Iris pigment epithelial cell (primary cell): ENCODE data around the gene PIGB.
A peak's percentile ranks its signal among the peaks of the same experiment; 100 is the strongest.
"Not testable (repeated sequence)": the region's sequence is repeated elsewhere in the genome, so short reads cannot be mapped to it uniquely, and the experiment has no call there.

Source experiments
- DNase-seq: peaks from one replicate; pipeline ENCODE4 v3.0.0-alpha.2; 2011; ENCODE audit warnings: low read depth

Gene PIGB

DNA sequence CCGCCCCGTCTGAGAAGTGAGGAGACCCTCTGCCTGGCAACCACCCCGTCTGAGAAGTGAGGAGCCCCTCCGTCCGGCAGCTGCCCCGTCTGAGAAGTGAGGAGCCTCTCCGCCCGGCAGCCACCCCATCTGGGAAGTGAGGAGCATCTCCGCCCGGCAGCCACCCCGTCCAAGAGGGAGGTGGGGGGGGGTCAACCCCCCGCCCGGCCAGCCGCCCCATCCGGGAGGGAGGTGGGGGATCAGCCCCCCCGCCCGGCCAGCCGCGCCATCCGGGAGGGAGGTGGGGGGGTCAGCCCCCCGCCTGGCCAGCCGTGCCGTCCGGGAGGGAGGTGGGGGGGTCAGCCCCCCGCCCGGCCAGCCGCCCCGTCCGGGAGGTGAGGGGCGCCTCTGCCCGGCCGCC, 16.2 kb upstream of the PIGB start:
- not testable (repeated sequence) for DNase-seq

DNA sequence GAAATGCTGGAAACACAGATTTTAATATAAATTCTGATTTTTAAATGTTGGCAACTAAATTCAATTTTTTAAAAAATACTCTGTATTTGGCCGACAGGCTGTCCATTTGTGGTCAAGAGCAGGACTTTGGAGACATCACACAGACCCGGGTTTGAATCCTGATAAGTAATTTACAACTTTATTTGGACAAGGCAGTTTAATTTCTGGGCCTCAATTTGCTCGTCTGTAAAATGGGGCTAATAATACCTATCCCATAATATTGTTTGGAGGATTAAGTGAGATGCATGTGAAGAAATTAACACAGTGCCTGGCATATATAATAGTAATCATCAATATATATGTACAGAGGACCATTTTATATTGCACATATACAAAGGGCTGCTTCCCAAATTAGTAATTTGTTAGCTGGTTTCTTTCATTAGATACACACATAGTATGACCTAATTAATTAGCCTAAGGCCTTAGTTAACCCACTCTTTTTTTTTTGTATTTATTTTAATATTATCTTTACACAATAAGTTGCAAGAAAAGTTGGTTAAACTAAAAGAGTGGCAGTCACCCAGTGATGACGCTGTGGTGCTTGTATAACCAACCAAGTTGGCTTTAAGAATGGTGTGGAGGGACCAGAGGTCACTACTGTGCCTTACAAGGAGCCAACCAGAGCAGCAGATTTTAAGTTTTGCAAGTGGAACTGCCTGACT, 665 bp downstream of the PIGB start:
- DNase-seq: peak; percentile 11

DNA sequence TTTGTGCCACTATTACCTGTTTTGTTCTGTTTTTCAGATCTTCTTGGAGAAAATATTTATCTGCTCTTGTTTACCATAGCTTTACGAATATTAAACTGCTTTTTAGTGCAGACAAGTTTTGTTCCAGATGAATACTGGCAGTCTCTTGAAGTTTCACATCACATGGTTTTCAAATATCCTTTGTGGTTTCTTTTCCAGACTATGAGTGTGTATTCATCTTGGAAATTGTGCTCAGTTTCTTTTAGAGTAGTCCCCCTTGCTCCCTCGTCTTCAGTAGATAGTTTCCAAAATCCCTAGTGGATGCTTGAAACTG, 1.2 kb downstream of the PIGB start:
- peak; percentile 19 for DNase-seq

DNA sequence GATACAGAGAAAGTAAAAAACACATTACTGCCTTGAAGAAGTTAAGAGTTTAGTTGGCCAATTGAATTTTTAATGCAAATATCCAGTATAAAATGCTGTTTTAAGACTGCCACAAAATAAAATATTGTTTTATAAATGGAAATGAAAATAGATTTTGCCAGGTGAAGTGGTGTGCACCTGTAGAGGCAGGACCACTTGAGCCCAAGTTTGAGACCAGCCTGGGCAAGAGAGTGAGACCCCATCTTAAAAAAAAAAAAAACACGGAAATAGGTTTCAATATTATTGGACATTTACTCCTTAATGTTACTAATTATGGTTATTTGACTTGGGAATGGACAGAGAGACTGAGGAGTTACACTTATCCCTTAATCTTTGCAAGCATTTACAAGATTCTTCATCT, 1.9 kb downstream of the PIGB start:
- no peak for DNase-seq

DNA sequence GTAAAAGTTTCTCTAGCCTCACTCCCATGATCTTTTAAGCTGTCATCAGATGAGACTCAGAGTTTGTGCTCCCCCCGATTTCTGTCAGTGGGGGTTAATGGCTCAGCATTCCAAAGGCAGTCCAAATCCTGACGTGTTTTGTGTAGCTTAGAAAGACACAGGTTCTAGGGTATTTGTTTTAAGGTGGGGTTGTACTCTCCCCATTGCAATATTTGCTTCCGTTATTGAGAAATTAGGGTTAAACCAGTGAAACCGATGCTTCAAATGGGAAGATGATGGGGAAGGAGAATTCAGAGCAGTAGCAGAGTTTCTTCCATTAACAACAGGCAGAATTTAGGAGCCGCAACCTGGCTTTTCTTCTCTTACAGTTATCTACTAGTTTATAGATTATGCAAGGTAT, 3.4 kb downstream of the PIGB start:
- no peak for DNase-seq

DNA sequence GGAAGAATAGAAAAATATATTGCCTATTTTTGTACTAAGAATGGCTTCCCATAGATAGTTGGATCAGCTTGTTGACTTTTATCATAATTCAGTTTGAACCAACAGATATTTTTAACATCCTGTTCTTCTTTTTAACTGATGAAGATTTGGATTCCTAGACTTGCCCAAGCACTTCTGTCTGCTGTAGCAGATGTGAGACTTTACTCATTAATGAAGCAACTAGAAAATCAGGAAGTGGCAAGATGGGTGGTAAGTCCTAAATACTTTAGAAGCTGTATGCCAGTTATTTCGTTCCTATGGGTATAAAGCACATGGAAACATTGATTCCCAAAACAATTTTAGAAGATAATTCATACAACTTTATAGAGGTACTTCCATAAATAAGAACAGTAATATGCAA, 8.4 kb downstream of the PIGB start:
- no peak for DNase-seq

DNA sequence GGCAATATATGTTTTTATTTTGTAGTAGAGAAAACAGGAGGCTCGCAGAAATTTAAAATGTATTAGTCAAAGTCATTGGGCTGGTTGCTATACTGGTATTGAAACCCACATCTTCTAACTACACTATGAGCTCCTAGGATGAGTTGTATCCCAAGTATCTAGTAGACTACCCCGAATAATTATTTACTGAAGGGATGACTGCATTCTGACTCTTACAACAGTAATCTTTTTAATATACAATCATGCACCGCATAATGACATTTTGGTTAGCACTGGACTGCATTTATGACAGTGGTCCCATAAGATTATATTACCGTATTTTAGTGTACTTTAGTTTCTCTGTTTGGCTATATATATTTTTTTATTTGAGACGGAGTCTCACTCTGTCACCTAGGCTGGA, 15.3 kb downstream of the PIGB start:
- no peak for DNase-seq

DNA sequence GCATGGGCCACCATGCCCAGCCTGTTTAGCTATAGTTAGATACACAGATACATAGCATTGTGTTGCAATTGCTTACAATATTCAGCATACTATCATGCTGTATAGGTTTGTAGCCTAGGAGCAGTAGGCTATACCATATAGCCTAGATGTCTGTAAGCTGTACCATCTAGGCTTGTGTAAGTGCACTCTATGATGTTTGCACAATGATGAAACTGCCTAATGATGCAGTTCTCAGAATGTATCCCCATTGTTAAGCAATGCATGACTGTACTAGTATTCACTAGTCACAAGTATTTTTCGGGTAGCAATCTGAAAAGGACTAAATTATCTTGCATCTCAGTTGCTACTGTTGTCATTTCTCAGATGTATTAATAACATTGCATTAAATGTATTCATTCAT, 16.0 kb downstream of the PIGB start:
- peak; percentile 41 for DNase-seq

DNA sequence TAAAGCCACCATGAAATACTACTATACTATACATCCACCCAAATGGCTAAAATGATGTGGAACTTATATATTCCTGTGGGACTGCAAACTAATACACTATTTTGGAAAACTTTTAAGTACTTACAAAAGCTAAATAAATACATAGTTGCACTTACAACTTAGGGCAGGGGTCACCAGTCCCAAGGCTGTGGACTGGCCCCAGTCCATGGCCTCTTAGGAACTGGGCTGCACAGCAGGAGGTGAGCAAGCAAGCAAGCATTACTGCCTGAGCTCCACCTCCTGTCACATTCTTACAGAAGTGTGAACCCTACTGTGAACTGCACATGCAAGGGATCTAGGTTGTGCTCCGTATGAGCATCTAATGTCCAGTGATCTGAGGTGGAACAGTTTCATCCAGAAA, 18.1 kb downstream of the PIGB start:
- no peak for DNase-seq

DNA sequence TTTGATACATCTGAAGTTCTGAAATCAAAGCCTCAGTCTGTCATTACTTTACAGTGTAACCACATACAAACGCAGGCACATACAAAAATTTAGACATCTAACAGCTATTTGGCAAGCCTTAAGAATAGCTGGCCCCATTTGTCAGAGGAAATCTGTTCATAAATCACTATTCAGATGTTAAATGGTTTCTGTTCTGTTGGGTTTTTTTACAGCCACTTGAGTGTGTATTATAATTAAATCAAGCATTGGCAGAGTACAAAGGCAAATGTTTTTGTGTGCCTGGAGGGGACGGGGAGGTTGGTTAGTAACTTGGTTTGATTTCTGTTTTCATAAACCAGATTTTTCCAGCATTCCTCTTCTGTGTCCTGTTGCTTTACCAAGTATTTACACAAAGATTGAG, 24.1 kb downstream of the PIGB start:
- no peak for DNase-seq

DNA sequence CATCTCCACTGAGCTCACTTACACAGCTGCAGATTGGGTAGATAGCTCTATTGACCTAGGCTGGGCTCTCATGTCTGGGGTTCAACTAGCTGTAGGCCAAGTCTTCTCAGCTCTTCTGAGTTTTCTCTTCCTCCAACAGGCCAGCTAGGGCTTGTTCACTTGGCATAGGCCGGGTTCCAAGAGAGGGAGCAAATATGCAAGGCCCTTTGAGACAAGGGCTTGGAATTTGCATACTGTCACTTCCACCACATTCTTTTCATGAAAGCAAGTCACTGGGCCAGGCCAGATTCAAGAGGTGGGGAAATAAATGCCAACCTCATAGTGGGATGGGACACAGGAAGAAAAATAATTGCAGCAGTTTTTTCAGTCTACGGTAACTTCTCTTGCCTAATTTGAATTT, 25.2 kb downstream of the PIGB start:
- no peak for DNase-seq

DNA sequence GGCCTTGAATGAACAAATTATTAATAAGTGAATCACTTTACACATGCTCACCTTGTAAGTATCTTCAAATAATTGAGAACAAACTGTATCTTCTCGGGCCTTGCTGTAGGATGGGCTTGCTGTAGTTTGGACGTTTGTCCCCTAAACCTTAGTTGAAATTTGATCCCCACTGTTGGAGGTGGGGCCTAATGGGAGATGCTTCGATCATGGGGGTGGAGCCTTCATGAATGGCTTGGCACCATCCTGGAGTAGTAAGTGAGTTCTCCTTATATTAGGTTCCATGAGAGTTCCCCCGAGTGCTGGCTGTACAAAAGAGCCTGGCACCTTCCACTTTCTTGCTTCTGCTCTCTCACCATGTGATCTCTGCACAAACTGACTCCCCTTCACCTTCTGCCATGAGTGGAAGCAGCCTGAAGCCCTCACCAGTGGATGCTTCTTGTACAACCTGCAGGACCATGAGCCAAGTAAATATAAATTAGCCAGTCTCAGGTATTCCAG, 29.3 kb downstream of the PIGB start:
- DNase-seq: no peak

DNA sequence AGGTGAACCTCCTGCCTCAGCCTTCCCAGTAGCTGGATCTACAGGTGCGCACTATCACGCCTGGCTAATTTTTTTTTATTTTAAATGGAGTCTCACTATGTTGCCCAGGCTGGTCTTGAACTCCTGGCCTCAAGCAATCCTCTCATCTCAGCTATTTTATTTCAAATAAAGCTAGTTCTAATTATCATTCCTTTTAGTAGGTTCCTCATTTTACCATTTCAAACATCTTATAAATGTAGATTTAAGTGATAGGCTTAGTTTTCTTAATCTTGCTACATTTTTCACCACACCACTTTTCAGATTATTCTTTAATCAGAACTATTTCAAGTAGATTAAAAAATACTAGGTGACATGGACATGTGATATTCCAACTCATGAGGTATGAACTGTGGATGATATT, 30.3 kb downstream of the PIGB start:
- no peak for DNase-seq

DNA sequence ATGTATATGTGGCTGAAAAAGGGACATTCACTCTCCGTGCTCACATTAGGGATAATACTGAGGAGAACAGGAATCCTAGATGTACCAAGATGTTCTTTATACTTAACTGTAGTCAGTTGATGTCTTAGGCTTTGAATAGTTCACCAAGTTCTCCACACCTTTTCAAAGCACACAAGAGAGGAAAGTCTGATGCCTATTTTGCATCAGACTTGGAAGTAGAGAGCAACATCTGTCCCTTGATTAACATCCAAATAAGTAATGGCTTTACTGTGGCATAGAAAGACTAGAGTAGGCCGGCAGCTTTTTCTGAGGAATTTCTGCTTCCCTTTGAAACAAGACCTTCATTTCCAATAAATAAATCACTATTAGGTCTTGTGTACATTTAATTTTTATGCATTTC, 34.0 kb downstream of the PIGB start:
- no peak for DNase-seq

DNA sequence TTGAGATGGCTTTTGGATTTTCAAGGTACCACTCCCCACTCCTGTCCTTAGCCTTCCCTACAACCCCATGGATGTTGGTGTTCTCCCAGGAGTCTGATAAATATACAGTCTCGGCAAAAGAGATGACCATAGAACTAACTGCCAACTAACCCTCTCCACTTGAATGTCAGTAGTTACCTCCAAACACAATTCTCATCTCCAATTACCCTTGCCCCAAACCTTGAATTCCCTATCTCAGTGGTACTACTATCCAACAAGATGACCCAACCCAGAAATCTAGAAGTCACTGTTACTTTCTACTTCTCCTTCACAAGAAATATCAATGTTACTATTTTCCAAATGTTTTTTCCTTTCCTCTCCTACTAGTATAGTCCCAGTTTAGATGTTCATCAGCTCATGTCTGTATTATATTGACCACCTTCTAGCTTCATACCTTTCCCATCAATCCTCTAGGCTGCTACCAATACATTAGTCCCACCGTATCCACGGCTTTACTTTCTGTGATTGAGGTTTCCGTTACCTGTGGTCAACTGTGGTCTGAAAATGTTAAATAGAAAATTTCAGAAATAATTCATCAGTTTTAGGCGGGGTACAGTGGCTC, 38.1 kb downstream of the PIGB start:
- no peak for DNase-seq

DNA sequence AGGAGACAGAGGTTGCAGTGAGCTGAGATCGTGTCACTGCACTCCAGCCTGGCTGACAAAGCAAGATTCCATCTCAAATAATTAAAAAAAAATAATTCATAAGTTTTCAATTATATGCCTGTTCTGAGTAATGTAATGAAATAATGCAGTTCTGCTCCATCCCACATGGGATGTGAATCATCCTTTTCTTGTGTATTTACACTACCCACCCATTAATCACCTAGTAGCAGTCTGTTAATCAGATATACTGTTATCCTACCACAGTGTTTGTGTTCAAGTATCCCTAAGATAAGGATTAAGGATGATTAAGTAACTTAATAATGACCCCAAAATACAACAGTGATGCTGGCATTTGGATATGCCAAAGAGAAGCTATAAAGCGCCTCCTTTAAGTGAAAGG, 38.8 kb downstream of the PIGB start:
- peak; percentile 77 for DNase-seq

DNA sequence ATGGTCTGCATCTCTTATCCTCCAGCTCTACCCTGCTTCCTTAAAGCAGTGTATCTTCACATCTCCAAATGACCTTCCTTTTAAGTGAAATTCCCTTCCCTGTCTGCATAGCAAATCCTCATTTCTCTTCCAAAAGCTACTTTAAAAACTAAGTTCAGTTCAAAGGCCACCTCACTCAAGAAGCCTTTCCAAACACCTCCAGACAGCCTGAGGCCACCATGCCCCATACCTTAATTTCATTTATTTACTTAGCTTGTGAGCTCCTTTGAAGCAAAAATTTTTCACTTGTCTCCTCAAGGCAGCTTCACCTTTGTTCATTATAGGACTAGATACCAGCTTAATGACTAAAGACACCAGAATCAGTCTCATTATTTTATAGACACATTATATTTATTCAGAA, 39.4 kb downstream of the PIGB start:
- no peak for DNase-seq

DNA sequence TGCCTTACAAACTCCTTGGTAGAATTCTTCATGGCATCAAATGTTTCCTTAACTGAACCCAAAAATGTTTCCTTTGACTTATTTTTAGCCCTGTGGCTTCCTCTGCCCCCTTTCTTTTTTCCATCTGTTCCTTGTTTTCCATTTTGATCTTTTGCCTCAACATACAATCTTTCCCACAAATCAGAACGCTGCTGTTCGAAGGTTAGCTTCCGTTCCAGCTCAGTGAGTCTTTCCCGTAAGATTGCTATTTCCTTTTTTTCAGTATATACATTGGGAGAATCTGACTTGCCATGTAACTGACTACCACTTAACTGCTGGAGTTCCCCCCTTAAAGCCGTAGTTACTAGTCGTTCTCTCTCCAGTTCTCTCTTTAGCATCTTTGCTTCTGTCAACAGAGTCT, 41.2 kb downstream of the PIGB start:
- DNase-seq: peak; percentile 29

DNA sequence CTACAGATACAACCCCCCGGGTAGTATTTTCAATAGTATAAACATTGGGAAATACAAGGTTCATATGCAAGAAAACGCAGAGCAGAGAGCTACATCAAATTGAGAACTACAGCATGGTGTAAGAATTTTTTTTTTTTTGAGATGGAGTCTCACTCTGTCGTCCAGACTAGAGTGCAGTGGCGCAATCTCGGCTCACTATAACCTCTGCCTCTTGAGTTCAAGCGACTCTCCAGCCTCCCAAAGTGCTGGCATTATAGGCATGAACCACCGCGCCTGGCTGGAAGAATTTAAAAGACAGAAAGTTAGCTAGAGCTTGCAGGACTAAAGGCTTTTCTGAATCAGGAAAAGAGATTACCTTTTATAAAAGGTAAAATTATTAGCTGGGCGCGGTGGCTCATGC, 42.0 kb downstream of the PIGB start:
- DNase-seq: no peak

DNA sequence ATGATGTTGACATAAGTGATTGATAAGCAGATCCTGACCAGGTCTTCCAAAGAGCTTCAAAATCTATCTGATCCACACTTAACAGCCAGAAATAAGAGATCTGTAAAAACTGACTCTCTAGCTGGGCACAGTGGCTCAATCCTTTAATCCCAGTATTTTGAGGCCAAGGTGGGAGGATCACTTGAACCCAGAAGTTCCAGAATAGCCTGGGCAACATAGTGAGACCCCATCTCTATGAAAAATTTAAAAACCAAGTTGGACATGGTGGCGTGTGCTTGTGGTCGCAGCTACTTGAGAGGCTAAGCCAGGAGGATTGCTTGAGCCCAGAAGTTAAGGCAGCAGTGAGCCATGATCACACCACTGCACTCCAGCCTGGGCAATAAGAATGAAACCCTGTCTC, 43.6 kb downstream of the PIGB start:
- DNase-seq: no peak

DNA sequence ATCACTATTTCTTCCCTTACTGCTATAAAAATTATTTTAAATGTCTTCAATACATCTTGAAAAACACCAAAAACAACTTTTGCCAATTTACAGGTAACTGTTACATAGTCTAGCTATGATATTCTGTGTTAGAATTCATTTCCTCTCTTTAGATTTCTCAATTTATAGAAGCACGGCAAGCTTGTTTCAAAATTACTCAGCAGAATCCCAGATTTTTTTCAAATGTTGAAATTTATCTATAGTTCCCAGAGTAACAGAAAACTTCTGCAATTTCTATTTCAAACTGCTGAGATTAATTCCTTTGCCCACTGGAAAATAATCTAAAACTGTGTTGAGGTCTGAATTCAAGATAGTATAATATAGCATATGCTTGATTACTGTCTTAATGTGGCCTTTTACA, 48.0 kb downstream of the PIGB start:
- DNase-seq: no peak

DNA sequence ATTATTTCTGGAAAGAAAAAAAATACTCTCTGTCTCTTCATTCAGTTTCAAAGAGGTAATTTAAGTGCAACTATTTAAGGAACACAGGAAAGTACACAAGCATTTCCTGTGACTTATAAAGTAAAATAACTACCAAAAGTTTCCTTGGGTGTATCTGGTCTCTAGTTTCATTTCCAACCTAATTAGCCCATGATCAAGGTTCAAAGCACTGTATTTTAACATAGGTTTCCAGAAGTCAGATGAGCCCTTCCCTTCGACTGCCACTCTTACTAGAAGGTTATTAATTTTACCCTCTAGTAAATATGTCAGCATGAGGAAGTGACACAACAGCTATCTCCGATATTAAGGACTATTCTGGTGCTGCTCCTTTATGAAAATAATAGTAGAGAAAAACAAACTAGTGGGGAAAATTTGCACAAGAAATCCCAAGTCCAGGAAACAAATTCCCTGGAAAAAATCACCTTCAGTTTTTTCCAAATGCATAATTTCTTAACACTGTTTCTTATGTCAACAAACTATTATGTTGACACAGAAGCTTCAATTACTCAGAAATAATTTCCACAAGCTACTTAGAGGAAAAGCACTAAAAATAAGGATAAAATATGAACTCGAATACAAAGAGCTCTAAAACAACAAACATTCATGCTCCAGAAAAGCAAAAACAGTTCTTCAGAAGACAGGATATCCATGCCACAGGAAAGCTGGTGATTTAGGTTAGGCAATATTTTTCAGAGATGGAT, 53.8 kb downstream of the PIGB start:
- peak; percentile 7 for DNase-seq

DNA sequence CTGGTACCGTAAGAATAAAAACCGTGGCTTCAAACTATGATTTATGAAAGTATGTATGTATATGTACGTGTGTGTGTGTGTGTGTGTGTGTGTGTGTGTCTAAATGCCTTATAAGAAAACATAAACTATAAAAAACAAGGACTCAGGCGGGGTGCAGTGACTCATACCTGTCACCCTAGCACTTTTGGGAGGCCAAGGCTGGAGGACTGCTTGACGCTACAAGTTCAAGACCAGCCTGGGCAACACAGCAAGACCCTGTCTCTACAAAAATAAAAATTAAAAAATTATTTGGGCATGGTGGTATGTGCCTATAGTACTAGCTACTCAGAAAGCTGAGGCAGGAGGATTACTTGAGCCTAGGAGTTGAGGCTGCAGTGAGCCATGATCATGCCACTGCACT, 60.1 kb downstream of the PIGB start:
- no peak for DNase-seq

DNA sequence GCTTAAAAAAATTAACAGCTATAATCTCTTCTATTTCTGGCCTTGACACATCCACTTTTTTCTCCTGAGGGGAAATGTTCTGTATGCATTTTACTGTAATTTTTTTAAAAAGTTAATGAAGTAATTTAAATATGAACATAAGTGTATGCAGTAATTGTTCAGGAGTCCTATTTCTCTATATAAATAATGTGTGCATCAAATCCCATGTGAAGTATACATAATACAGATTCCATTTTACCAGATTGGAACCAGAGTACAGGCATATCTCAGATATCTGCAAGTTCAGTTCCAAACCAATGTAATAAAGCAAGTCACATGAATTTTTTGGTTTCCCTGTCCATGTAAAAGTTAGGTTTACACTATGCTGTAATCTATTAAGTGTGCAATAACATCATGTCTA, 62.6 kb downstream of the PIGB start:
- no peak for DNase-seq
